Measurements from ENCODE around the gene ELP4.

ELP4 gene

GRCh38 chr11:31651208-31651607, 141.6 kb downstream of the ELP4 start:
- H3K9me3 ChIP-seq (ENCODE audit: control insufficient read depth, insufficient read depth, low read depth, low read length) = no peaks in the 10 kb centered on the region
- ChIA-PET POLR2A (no interaction called here), CTCF (no interaction called here)
- H3K4me3 ChIP-seq (ENCODE audit: low read depth, low read length) = no peak overlapping the region
- TF ChIP-seq ZBTB48 (tag by site-specific recombination; IDR thresholded peaks at IDR 0.05) (no peak), ZNF202 (tag by site-specific recombination; IDR thresholded peaks at IDR 0.05; ENCODE audit: borderline replicate concordance) (no peak), ZNF645 (tag by site-specific recombination; IDR thresholded peaks at IDR 0.05) (no peak), ZNF302 (tag by site-specific recombination; IDR thresholded peaks at IDR 0.05; ENCODE audit: low read depth) (no peak), MEIS1 (CRISPR knock-in tag; IDR thresholded peaks at IDR 0.05; ENCODE audit: borderline replicate concordance) (no peak), ZNF48 (tag by site-specific recombination; IDR thresholded peaks at IDR 0.05) (no peak), ZNF660 (tag by site-specific recombination; IDR thresholded peaks at IDR 0.05) (no peak), ZNF664 (tag by site-specific recombination; IDR thresholded peaks at IDR 0.05) (no peak), ZSCAN16 (tag by site-specific recombination; IDR thresholded peaks at IDR 0.05) (no peak), SP2 (tag by site-specific recombination; IDR thresholded peaks at IDR 0.05) (no peak), ZNF423 (tag by site-specific recombination; IDR thresholded peaks at IDR 0.05) (no peak), PBX3 (CRISPR knock-in tag; IDR thresholded peaks at IDR 0.05) (no peak), ZNF10 (tag by site-specific recombination; IDR thresholded peaks at IDR 0.05) (no peak), ZNF514 (tag by site-specific recombination; IDR thresholded peaks at IDR 0.05) (no peak)
- TF ChIP-seq, protein P1, sequence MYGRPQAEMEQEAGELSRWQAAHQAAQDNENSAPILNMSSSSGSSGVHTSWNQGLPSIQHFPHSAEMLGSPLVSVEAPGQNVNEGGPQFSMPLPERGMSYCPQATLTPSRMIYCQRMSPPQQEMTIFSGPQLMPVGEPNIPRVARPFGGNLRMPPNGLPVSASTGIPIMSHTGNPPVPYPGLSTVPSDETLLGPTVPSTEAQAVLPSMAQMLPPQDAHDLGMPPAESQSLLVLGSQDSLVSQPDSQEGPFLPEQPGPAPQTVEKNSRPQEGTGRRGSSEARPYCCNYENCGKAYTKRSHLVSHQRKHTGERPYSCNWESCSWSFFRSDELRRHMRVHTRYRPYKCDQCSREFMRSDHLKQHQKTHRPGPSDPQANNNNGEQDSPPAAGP (tag by site-specific recombination; IDR thresholded peaks at IDR 0.05) = no peak
- TF ChIP-seq, protein P2, sequence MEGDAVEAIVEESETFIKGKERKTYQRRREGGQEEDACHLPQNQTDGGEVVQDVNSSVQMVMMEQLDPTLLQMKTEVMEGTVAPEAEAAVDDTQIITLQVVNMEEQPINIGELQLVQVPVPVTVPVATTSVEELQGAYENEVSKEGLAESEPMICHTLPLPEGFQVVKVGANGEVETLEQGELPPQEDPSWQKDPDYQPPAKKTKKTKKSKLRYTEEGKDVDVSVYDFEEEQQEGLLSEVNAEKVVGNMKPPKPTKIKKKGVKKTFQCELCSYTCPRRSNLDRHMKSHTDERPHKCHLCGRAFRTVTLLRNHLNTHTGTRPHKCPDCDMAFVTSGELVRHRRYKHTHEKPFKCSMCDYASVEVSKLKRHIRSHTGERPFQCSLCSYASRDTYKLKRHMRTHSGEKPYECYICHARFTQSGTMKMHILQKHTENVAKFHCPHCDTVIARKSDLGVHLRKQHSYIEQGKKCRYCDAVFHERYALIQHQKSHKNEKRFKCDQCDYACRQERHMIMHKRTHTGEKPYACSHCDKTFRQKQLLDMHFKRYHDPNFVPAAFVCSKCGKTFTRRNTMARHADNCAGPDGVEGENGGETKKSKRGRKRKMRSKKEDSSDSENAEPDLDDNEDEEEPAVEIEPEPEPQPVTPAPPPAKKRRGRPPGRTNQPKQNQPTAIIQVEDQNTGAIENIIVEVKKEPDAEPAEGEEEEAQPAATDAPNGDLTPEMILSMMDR (tag by site-specific recombination; IDR thresholded peaks at IDR 0.05) = no peak
- TF ChIP-seq, protein P3, sequence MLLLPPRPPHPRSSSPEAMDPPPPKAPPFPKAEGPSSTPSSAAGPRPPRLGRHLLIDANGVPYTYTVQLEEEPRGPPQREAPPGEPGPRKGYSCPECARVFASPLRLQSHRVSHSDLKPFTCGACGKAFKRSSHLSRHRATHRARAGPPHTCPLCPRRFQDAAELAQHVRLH (tag by site-specific recombination; IDR thresholded peaks at IDR 0.05) = no peak
- H3K4me1 ChIP-seq (ENCODE audit: control insufficient read depth, insufficient read depth, low read length) = no peaks in the 10 kb centered on the region
- H3K27ac ChIP-seq (ENCODE audit: extremely low read depth, low read depth, low read length) = no peak overlapping the region
- H3K36me3 ChIP-seq (ENCODE audit: control insufficient read depth in 2 of 2, insufficient read depth in 1 of 2, low read length in 2 of 2) = no peaks in the 10 kb centered on the region

DNA sequence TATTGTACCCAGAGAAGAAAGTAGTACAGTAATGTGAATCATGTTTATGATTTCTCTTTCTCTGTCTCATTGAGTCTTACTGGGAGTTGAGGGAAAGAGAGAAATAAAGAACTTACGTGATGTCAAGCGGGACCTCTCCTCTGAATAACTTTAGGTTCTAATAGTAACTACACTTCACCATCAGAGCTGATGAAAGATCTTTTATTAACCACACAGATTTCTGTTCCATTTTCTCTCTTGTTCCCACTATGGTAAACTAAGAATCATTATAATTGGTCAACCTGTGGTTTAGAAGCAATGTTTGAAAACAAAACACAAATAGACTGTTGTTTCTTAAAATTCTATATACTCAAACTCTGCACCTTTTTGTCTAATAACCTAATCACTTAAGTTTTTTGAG, 142.3 kb downstream of the ELP4 start:
- CTCF ChIA-PET = no interaction called here
- TF ChIP-seq GLI4 (tag by site-specific recombination; IDR thresholded peaks at IDR 0.05) (no peak), SCRT1 (tag by site-specific recombination; IDR thresholded peaks at IDR 0.05; ENCODE audit: borderline replicate concordance) (no peak), ZNF704 (tag by site-specific recombination; IDR thresholded peaks at IDR 0.05) (no peak), RBAK (tag by site-specific recombination; IDR thresholded peaks at IDR 0.05) (no peak), ZNF140 (tag by site-specific recombination; IDR thresholded peaks at IDR 0.05) (no peak), ZNF654 (tag by site-specific recombination; IDR thresholded peaks at IDR 0.05; ENCODE audit: low read depth) (no peak), ZBTB8A (tag by site-specific recombination; IDR thresholded peaks at IDR 0.05) (no peak), TRIM28 (IDR thresholded peaks at IDR 0.05; ENCODE audit: borderline replicate concordance, low read length) (no peak), ZNF785 (tag by site-specific recombination; IDR thresholded peaks at IDR 0.05) (no peak), KLF10 (tag by site-specific recombination; IDR thresholded peaks at IDR 0.05) (no peak), ZNF768 (tag by site-specific recombination; IDR thresholded peaks at IDR 0.05) (no peak), KLF8 (tag by site-specific recombination; IDR thresholded peaks at IDR 0.05) (no peak), YY2 (tag by site-specific recombination; IDR thresholded peaks at IDR 0.05) (no peak)
- TF ChIP-seq, protein P2 (tag by site-specific recombination; IDR thresholded peaks at IDR 0.05) = no peak

More for the DNA sequence above, 142.3 kb downstream of the ELP4 start:
- no peak overlapping the region for H3K4me3 ChIP-seq (ENCODE audit: low read depth, low read length)
- H3K27ac ChIP-seq (ENCODE audit: extremely low read depth, low read depth, low read length) = no peak overlapping the region
- POLR2A ChIA-PET = no interaction called here
- H3K4me1 ChIP-seq (ENCODE audit: control insufficient read depth, insufficient read depth, low read length) = no peaks in the 10 kb centered on the region
- H3K36me3 ChIP-seq (ENCODE audit: control insufficient read depth in 2 of 2, insufficient read depth in 1 of 2, low read length in 2 of 2) = no peaks in the 10 kb centered on the region
- H3K9me3 ChIP-seq (ENCODE audit: control insufficient read depth, insufficient read depth, low read depth, low read length) = no peaks in the 10 kb centered on the region

All from HEK293 (cell line).